Osteoblast (primary cell): ENCODE data around the gene SESN3. TPM values are rescaled to one million over a fixed set of nuclear protein-coding genes. Genes with fewer than 3 reads are reported as not detected.

Source experiments
- DNase-seq: peaks from one replicate; pipeline ENCODE4 v3.0.0; 2011; ENCODE audit warnings: low spot score, mixed read lengths; ENCODE audit not compliant: insufficient read length; ENCODE audit errors: missing footprints
- H2AFZ ChIP-seq: 2 replicates; pipeline ENCODE4 v1.6.0; 2011; ENCODE audit warnings: mild to moderate bottlenecking, low read length
- H3K27ac ChIP-seq: 2 replicates; pipeline ENCODE4 v1.5.1; 2011; ENCODE audit warnings: mild to moderate bottlenecking, low read depth, low read length, moderate library complexity
- H3K27me3 ChIP-seq: 2 replicates; pipeline ENCODE4 v1.6.0; 2012; ENCODE audit warnings: mild to moderate bottlenecking, control low read depth, inconsistent platforms, low read length, moderate library complexity; ENCODE audit not compliant: insufficient read depth
- H3K36me3 ChIP-seq: 2 replicates; pipeline ENCODE4 v1.5.1; 2011; ENCODE audit warnings: mild to moderate bottlenecking, low read length, control low read depth, moderate library complexity; ENCODE audit not compliant: insufficient read depth
- H3K4me1 ChIP-seq: 2 replicates; pipeline ENCODE4 v1.5.1; 2011; ENCODE audit warnings: mild to moderate bottlenecking, low read length, control low read depth, moderate library complexity; ENCODE audit not compliant: insufficient read depth
- H3K4me2 ChIP-seq: 2 replicates; pipeline ENCODE4 v1.6.0; 2011; ENCODE audit warnings: mild to moderate bottlenecking, low read length; ENCODE audit not compliant: insufficient read depth
- H3K4me3 ChIP-seq: fragments of 200-600 bp; sonication (generic); 3 replicates; pipeline ENCODE4 v1.5.1; 2012; ENCODE audit warnings: mild to moderate bottlenecking, low read length, inconsistent platforms; ENCODE audit not compliant: insufficient read depth
- H3K79me2 ChIP-seq: 2 replicates; pipeline ENCODE4 v1.6.0; 2012; ENCODE audit warnings: mild to moderate bottlenecking, low read length, control low read depth, inconsistent platforms; ENCODE audit not compliant: insufficient read depth
- H3K9me3 ChIP-seq: 2 replicates; pipeline ENCODE4 v1.5.1; 2011; ENCODE audit warnings: low read depth, low read length, control low read depth
- H4K20me1 ChIP-seq: 2 replicates; pipeline ENCODE4 v1.6.0; 2012; ENCODE audit warnings: mild to moderate bottlenecking, low read length, control low read depth; ENCODE audit not compliant: insufficient read depth
- CTCF ChIP-seq: IDR thresholded peaks from 2 replicates; pipeline ENCODE4 v1.5.1; 2011; ENCODE audit warnings: mild to moderate bottlenecking, low read depth, low read length, moderate library complexity; ENCODE audit errors: extremely low read depth
- total RNA-seq: library from RNA; depleted of rRNA; stranded (reverse); fragments of >200 nt; gene quantifications from 2 replicates; pipeline ENCODE4 v1.2.3, GENCODE V29; 2012

Gene SESN3
- total RNA-seq, 1 donor: 24.6 TPM

GRCh38 chr11:95149651-95150364 lies 81.2 kb downstream of the SESN3 start:
- Histone ChIP-seq H3K4me3 (peak overlapping the region; percentile 81), H3K9me3 (no peaks in the 10 kb centered on the region), H4K20me1 (no peaks in the 10 kb centered on the region), H3K4me2 (peak overlapping the region; percentile 97), H3K79me2 (no peaks in the 10 kb centered on the region), H3K27me3 (no peaks in the 10 kb centered on the region), H3K27ac (peak overlapping the region; percentile 15), H3K4me1 (peaks cover 34% of the 10 kb centered on the region), H3K36me3 (no peaks in the 10 kb centered on the region), H2AFZ (peak overlapping the region; percentile 98)
- TF ChIP-seq CTCF: no peak
- no peak for DNase-seq

- no peak for DNase-seq
- Histone ChIP-seq H3K4me3 (no peak overlapping the region), H3K9me3 (no peaks in the 10 kb centered on the region), H3K4me1 (peaks cover 42% of the 10 kb centered on the region), H4K20me1 (no peaks in the 10 kb centered on the region), H3K79me2 (no peaks in the 10 kb centered on the region), H3K27me3 (no peaks in the 10 kb centered on the region), H3K27ac (no peak overlapping the region), H3K4me2 (no peak overlapping the region), H2AFZ (no peak overlapping the region), H3K36me3 (no peaks in the 10 kb centered on the region)
- TF ChIP-seq CTCF: no peak
These were observed 82.1 kb downstream of the SESN3 start for GRCh38 chr11:95148938-95149337.

GRCh38 chr11:95148406-95148805 lies 82.6 kb downstream of the SESN3 start:
- no peak for DNase-seq
- Histone ChIP-seq H3K4me2 (no peak overlapping the region), H3K79me2 (no peaks in the 10 kb centered on the region), H3K4me1 (peaks cover 48% of the 10 kb centered on the region), H3K9me3 (no peaks in the 10 kb centered on the region), H4K20me1 (no peaks in the 10 kb centered on the region), H3K36me3 (no peaks in the 10 kb centered on the region), H2AFZ (no peak overlapping the region), H3K27me3 (no peaks in the 10 kb centered on the region), H3K27ac (peak overlapping the region; percentile 16), H3K4me3 (no peak overlapping the region)
- no peak for TF ChIP-seq CTCF

GRCh38 chr11:95147364-95147905 lies 83.6 kb downstream of the SESN3 start:
- DNase-seq: peak; percentile 90
- Histone ChIP-seq H3K4me3 (no peak overlapping the region), H3K9me3 (no peaks in the 10 kb centered on the region), H4K20me1 (no peaks in the 10 kb centered on the region), H3K36me3 (no peaks in the 10 kb centered on the region), H3K27ac (peak overlapping the region; percentile 43), H3K4me2 (peak overlapping the region; percentile 22), H3K4me1 (peaks cover 54% of the 10 kb centered on the region), H3K27me3 (no peaks in the 10 kb centered on the region), H2AFZ (no peak overlapping the region), H3K79me2 (no peaks in the 10 kb centered on the region)
- no peak for TF ChIP-seq CTCF
